Endothelial cell of umbilical vein (primary cell): ENCODE results near the gene BCAR3. TPM values are rescaled to one million over a fixed set of nuclear protein-coding genes. Genes with fewer than 3 reads are reported as not detected.

Source experiments
- BruUV-seq: library from RNA; stranded (reverse); fragments of 400-500 nt; replicated peaks from 2 replicates; lab custom pipeline; 2021; lab: Mats Ljungman, UMichigan
- CTCF ChIA-PET: fragments of 300-600, 350-600 bp; sonication (Branson Sonifier 250); formaldehyde crosslinking; loops from one replicate; lab custom pipeline; 2021; ENCODE audit warnings: antibody characterized with exemption, inconsistent platforms; lab: Charles Lee
- POLR2A ChIA-PET: fragments of 300-600, 350-600 bp; sonication (Branson Sonifier 250); formaldehyde crosslinking; loops from one replicate; lab custom pipeline; 2021; ENCODE audit warnings: antibody characterized with exemption, inconsistent platforms; lab: Charles Lee
- DNase-seq: peaks from one replicate; pipeline ENCODE4 v3.0.0-alpha.2; 2011; ENCODE audit warnings: low read depth, low spot score
- FAIRE-seq: peaks from 2 replicates; lab custom pipeline; 2011; peaks lifted over from hg19 to GRCh38; lab: Jason Lieb, UNC
- H2AFZ ChIP-seq: 2 replicates; pipeline ENCODE4 v1.6.0; 2012; ENCODE audit warnings: low read depth, low read length, control low read depth, inconsistent platforms
- H3K27ac ChIP-seq: 2 replicates; pipeline ENCODE4 v1.5.1; 2011; ENCODE audit warnings: low read depth, mild to moderate bottlenecking, control low read depth, low read length, moderate library complexity; ENCODE audit not compliant: insufficient read depth
- H3K27me3 ChIP-seq, 2 experiments: 2 replicates each; pipeline versions ENCODE4 v1.6.0 to v1.6.1; 2011; ENCODE audit warnings: low read length in 2 of 2, mixed read lengths in 1 of 2; ENCODE audit not compliant: control insufficient read depth in 2 of 2, insufficient read depth in 2 of 2
- H3K36me3 ChIP-seq, 2 experiments: 2 replicates in 1 of 2; 3 replicates in 1 of 2; pipeline ENCODE4 v1.5.1; 2011; ENCODE audit warnings: low read length in 2 of 2, mild to moderate bottlenecking in 1 of 2, moderate library complexity in 1 of 2; ENCODE audit not compliant: control insufficient read depth in 2 of 2, insufficient read depth in 2 of 2; ENCODE audit errors: extremely low read depth in 1 of 2
- H3K4me1 ChIP-seq: 3 replicates; pipeline ENCODE4 v1.5.1; 2011; ENCODE audit warnings: mild to moderate bottlenecking, low read length; ENCODE audit not compliant: control insufficient read depth, insufficient read depth; ENCODE audit errors: extremely low read depth
- H3K4me2 ChIP-seq: 2 replicates; pipeline ENCODE4 v1.6.1; 2011; ENCODE audit warnings: low read length, control low read depth, mixed read lengths; ENCODE audit not compliant: insufficient read depth
- H3K4me3 ChIP-seq, 3 experiments: fragments of 200-600 bp in 1 of 3; sonication (generic), shearing (Covaris generic) in 1 of 3; replicated peaks in 1 of 3; 2 replicates each; pipeline ENCODE4 v1.5.1; 2011 to 2016; ENCODE audit warnings: control low read depth in 3 of 3, low read length in 3 of 3, mild to moderate bottlenecking in 2 of 3, inconsistent platforms in 1 of 3, low read depth in 1 of 3, moderate library complexity in 1 of 3; ENCODE audit not compliant: insufficient read depth in 1 of 3
- H3K79me2 ChIP-seq: 2 replicates; pipeline ENCODE4 v1.6.0; 2012; ENCODE audit warnings: low read length, inconsistent platforms; ENCODE audit not compliant: control insufficient read depth, insufficient read depth
- H3K9ac ChIP-seq: replicated peaks from 2 replicates; pipeline ENCODE3; 2011; ENCODE audit warnings: low read length, control low read depth; ENCODE audit not compliant: insufficient read depth; ENCODE audit errors: extremely low read depth
- H3K9me1 ChIP-seq: replicated peaks from 3 replicates; pipeline ENCODE4 v1.6.0; 2011; ENCODE audit warnings: mild to moderate bottlenecking, low read length; ENCODE audit not compliant: control insufficient read depth, insufficient read depth; ENCODE audit errors: extremely low read depth
- H3K9me3 ChIP-seq: replicated peaks from 2 replicates; pipeline ENCODE4 v1.5.1; 2012; ENCODE audit warnings: low read length, inconsistent platforms; ENCODE audit not compliant: control insufficient read depth, insufficient read depth
- H4K20me1 ChIP-seq: replicated peaks from 2 replicates; pipeline ENCODE3; 2011; ENCODE audit warnings: mild to moderate bottlenecking, low read length; ENCODE audit not compliant: control insufficient read depth, insufficient read depth; ENCODE audit errors: extremely low read depth
- CTCF ChIP-seq, 2 donors: IDR thresholded peaks; 1 replicate in 1 of 2; 2 replicates in 1 of 2; pipeline ENCODE4 v1.5.1; 2011; ENCODE audit warnings: low read length in 2 of 2, mild to moderate bottlenecking in 2 of 2, moderate library complexity in 2 of 2, control low read depth in 1 of 2, inconsistent platforms in 1 of 2, low read depth in 1 of 2; ENCODE audit not compliant: insufficient read depth in 1 of 2; ENCODE audit errors: extremely low read depth in 1 of 2
- EZH2 ChIP-seq: IDR thresholded peaks from 2 replicates; pipeline ENCODE4 v1.6.1; 2012; ENCODE audit warnings: borderline replicate concordance, low read depth, mild to moderate bottlenecking, moderate library complexity, low read length, inconsistent platforms; ENCODE audit not compliant: severe bottlenecking
- FOS ChIP-seq: IDR thresholded peaks from 2 replicates; pipeline ENCODE4 v1.6.1; 2011; ENCODE audit warnings: mild to moderate bottlenecking, low read length, moderate library complexity, borderline replicate concordance; ENCODE audit not compliant: insufficient read depth
- GATA2 ChIP-seq: IDR thresholded peaks from 2 replicates; pipeline ENCODE4 v1.7.0; 2011; ENCODE audit warnings: low read depth, mild to moderate bottlenecking, moderate library complexity, mixed read lengths, low read length; ENCODE audit not compliant: insufficient read length, insufficient read depth
- JUN ChIP-seq: IDR thresholded peaks from 2 replicates; pipeline ENCODE4 v1.6.1; 2011; ENCODE audit warnings: borderline replicate concordance, low read depth; ENCODE audit not compliant: insufficient read length, insufficient read depth
- MAX ChIP-seq: IDR thresholded peaks from 2 replicates; pipeline ENCODE4 v1.6.1; 2011; ENCODE audit not compliant: insufficient read depth, insufficient read length
- MYC ChIP-seq: IDR thresholded peaks from one replicate; pipeline ENCODE4 v1.6.1; 2011; ENCODE audit warnings: mild to moderate bottlenecking, low read depth, low read length
- POLR2A ChIP-seq: IDR thresholded peaks from 2 replicates; pipeline ENCODE4 v1.6.1; 2012; ENCODE audit warnings: low read depth, mild to moderate bottlenecking, control low read depth, low read length
- POLR2AphosphoS5 ChIP-seq: IDR thresholded peaks from 2 replicates; pipeline ENCODE4 v1.6.1; 2012; ENCODE audit warnings: low read depth, mild to moderate bottlenecking, control low read depth, low read length, moderate library complexity; ENCODE audit not compliant: insufficient read depth
- dilution Hi-C: fragments of 300-500 bp; cut with MboI; formaldehyde crosslinking; loops from one replicate; pipeline ENCODE4 v1.15.0; 2019; ENCODE audit warnings: low sequenced_read_pairs; ENCODE audit not compliant: extremely low pct_ligation_motif_present
- intact Hi-C: fragments of 100-400 bp; cut with micrococcal nuclease; formaldehyde crosslinking; loops from one replicate; pipeline ENCODE4 v1.10.0; 2022
- polyA plus RNA-seq, 4 experiments: library from polyadenylated mRNA; depleted of rRNA in 3 of 4; stranded (reverse) in 3 of 4; unstranded in 1 of 4; fragments of >200 nt; gene quantifications; 2 replicates each; pipeline versions ENCODE4 v1.2.1 to v1.2.3, GENCODE V29; 2011 to 2012; ENCODE audit warnings: missing spikeins in 1 of 4
- total RNA-seq: library from RNA; stranded (reverse); gene quantifications from 2 replicates; pipeline ENCODE4 v1.2.3, GENCODE V29; 2021

BCAR3 gene
- total and polyA plus RNA-seq, 2 donors (not counting 3 experiments of a cell fraction or from before 2014, with no cell fraction given), result 17.5 to 32.9 TPM

- H3K9ac ChIP-seq, result no peak overlapping the region
- no peak for DNase-seq
- H3K9me3 ChIP-seq, result no peaks in the 10 kb centered on the region
- H3K79me2 ChIP-seq, result no peaks in the 10 kb centered on the region
- no peak overlapping the region for H3K4me3 ChIP-seq
- CTCF ChIA-PET, result no interaction called here
- no peak overlapping the region for H3K27ac ChIP-seq
- intact Hi-C loops, result no loop called here
- no peak overlapping the region for H2AFZ ChIP-seq
- BruUV-seq, result no TSS peak
- no peaks in the 10 kb centered on the region for H3K9me1 ChIP-seq
- no peak overlapping the region for H3K4me2 ChIP-seq
- dilution Hi-C loops, result no loop called here
- H3K4me1 ChIP-seq, result peaks cover 41% of the 10 kb centered on the region
- no peak for TF ChIP-seq MYC
- TF ChIP-seq FOS, result no peak
- no peak for TF ChIP-seq EZH2
- TF ChIP-seq GATA2, result no peak
- no peak for TF ChIP-seq POLR2AphosphoS5
- no peak for TF ChIP-seq CTCF (IDR thresholded peaks at IDR 0.05; ENCODE audit: extremely low read depth in 1 of 2, insufficient read depth in 1 of 2, low read depth in 1 of 2, low read length in 2 of 2)
- no peak for TF ChIP-seq MAX
- TF ChIP-seq POLR2A, result no peak
- TF ChIP-seq JUN, result no peak
- no peaks in the 10 kb centered on the region for H4K20me1 ChIP-seq
- peaks cover 9 to 17% of the 10 kb centered on the region in 2 experiments for H3K36me3 ChIP-seq
- no peak for FAIRE-seq
- POLR2A ChIA-PET, result no interaction called here
- H3K27me3 ChIP-seq, result no peaks in the 10 kb centered on the region
Measured at GRCh38 chr1:93549811-93550210, 131.8 kb downstream of the BCAR3 start.
